ENCODE data around the gene SEPTIN14.
"Not testable (repeated sequence)": the region's sequence is repeated elsewhere in the genome, so short reads cannot be mapped to it uniquely, and the experiment has no call there.

The SEPTIN14 gene

DNA sequence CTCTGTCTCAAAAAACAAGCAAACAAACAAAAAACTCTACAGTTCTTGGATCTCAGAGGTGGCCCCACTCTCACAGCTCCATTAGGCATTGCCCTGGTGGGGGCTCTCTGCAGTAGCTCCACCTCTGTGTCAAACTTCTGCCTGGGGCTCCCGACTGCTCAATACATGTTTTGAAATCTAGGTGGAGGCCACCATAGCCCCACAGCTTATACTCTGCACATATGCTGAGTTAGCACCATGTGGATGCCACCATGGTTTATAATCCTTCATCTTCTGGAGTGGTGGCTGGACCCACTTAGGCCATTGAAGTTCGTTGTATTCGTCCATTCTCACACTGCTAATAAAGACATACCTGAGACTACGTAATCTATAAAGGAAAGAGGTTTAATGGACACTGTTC is 78.4 kb downstream of the SEPTIN14 start:
- DNase-seq (ENCODE audit: low spot score) = no peak

DNA sequence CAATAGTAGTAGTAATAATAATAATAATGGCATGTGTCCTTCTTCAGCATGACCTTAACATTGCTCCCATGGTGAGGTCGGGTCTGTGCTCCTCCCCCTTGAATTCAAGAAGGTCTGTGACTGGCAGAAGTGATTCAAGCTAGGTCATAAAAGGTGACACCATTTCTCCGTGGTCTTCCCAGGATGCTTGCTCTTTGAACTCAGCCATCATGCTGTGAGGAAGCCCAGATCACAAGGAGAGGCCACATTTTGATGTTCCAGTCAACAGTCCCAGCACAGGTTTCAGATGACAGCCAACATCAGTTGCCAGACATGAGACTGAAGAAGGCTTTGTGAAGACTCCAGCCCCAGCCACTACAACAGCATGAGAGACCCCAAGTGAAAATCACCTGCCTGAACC is 83.9 kb downstream of the SEPTIN14 start:
- DNase-seq (ENCODE audit: low spot score) = no peak

DNA sequence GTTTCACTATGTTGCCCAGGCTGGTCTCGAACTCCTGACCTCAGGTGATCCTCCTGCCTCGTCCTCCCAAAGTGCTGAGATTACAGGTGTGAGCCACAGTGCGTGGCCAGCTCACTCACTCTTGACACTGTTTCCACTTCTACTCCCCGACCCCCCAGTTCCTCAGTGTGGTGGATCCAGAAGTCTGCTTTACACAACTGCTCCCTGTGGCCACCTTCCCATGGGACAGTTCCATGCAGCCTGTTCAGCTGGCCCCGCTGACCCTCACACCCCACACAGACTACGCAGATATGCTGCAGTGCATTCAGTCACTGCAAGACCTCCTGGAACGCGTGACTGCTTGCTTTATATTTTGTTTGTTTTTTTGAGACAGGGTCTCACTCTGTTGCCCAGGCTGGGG is 86.4 kb downstream of the SEPTIN14 start:
- no peak for DNase-seq (ENCODE audit: low spot score)

DNA sequence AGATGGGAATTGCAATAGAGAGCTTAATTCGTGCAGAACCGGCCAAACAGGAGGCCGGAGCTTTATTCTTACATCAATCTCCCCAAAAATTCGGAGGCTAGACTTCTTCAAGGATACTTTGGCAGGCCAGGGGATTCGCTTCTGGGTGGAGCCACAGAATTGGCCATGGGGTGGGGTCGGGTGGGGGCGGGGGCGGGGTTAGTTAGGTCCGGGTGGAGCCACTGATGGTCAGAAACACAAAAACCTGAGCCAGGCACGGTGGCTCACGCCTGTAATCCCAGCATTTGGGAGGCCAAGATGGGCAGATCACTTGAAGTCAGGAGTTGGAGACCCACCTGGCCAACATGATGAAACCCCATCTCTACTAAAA is 87.5 kb downstream of the SEPTIN14 start:
- DNase-seq (ENCODE audit: low spot score) = no peak

DNA sequence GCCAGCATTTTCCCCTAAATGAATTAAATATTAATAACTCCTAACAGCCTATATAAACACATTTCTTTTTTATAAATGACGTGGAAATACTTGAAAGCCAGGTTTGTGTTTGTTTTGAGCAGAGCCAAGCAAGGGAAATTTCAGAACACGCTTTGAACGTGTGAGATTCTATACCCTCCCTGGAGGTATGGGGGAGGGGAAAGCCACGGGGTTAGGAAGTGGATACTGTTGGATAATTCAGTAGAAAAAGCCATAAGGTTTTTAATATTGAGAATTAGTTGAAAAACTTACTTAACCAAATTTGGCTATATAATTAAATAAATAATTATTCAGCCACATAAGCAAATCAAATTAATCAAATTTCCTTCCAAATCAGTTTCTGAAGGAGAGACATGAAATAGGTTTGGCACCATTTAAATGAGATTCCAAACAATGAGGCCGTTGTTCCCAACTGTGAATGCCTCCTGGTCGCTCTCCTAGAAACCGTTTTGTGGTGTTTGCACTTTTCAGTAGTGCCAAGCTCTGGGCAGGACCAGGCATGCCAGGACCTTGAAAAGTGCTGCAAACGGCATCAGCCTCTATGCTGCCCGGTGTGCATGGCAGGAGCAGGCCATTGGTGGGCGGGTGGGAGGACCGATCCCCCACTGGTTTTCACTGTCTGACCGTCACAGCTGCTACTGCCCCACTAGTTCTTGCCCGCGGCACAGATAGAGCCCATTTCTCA is 88.1 kb downstream of the SEPTIN14 start:
- no peak for DNase-seq (ENCODE audit: low spot score)

DNA sequence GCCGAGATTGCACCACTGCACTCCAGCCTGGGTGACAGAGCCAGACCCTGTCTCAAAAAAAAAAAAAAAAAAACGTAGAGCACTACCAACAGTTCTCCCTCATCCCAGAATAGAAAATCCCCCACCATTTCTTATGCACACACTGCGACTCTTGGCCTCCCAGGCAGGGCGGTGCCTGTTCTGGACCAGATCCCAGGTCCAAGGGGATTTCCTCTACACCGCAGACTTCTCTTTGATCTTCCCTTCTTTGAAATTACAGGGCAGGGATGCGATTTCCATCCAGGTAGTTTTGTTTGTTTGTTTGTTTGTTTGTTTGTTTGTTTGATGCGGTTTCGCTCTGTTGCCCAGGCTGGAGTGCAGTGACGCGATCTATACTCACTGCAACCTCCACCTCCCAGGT is 91.8 kb downstream of the SEPTIN14 start:
- no peak for DNase-seq (ENCODE audit: low spot score)

DNA sequence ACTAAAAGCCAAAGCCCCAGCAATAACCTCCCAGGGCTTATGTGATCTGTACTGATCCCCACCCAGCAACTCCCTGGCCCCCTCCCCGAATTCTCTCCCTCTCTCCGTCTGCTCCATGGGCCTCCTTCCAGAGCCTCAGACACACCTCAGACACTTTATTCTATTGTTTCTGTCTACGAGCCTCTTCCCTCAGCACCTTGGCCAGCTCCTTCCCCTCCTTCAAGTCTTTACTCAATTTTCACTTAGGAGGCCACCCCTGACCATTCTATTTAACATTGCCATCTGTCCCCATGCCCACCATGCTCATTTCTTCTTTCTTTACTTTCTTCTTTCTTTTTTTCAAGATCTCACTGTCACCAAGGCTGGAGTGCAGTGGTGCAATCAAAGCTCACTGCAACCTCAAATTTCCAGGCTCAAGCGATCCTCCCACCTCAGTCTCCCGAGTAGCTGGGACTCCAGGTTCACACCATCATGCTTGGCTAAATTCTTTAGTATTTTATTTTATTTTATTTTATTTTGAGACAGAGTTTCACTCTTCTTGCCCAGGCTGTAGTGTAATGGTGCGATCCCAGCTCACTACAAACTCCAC is 109.2 kb downstream of the SEPTIN14 start:
- DNase-seq (ENCODE audit: low spot score) = not testable (repeated sequence)

DNA sequence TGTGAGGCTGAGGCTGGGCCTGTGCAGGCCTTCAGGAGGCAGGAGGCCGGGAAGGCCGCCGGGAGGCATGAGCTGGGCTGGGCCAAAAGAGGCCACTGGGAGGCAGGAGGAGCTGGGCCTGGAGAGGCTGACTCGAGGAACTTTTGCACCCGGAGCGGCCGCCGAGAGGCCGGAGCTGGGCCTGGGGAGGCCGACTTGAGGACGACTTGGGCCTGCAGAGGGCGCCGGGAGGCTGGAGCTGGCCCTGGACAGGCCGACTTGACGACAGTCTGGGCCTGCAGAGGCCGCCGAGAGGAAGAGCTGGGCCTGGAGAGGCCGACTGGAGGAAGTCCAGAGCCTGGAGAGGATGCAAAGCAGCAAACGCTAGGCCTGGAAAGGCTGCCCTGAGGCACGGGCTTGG is 117.8 kb downstream of the SEPTIN14 start:
- not testable (repeated sequence) for DNase-seq (ENCODE audit: low spot score)
